Liver (tissue), 9 donors: ENCODE measurements around the gene GPR183. TPM values are rescaled to one million over a fixed set of nuclear protein-coding genes. Genes with fewer than 3 reads are reported as not detected.

Source experiments
- DNase-seq: peaks from one replicate; pipeline ENCODE4 v3.0.0-alpha.2; 2017; ENCODE audit warnings: low spot score
- H3K27ac ChIP-seq, 2 donors: one replicate each; pipeline ENCODE4 v1.7.0; 2013; ENCODE audit warnings: inconsistent platforms in 2 of 2, low read length in 2 of 2, control low read depth in 1 of 2, low read depth in 1 of 2, mild to moderate bottlenecking in 1 of 2
- H3K27me3 ChIP-seq, 4 donors: one replicate each; pipeline versions ENCODE4 v1.6.1 to v1.7.0; 2013; ENCODE audit warnings: low read length in 3 of 4, inconsistent platforms in 1 of 4, mild to moderate bottlenecking in 1 of 4, moderate library complexity in 1 of 4; ENCODE audit not compliant: control insufficient read depth in 4 of 4, insufficient read depth in 4 of 4
- H3K36me3 ChIP-seq, 4 donors: one replicate each; pipeline versions ENCODE4 v1.6.1 to v1.7.0; 2013; ENCODE audit warnings: low read length in 3 of 4, mild to moderate bottlenecking in 3 of 4, low read depth in 1 of 4, moderate library complexity in 1 of 4; ENCODE audit not compliant: control insufficient read depth in 4 of 4, insufficient read depth in 3 of 4
- H3K4me1 ChIP-seq, 4 donors: one replicate each; pipeline versions ENCODE4 v1.6.1 to v1.7.0; 2013; ENCODE audit warnings: low read length in 3 of 4, mild to moderate bottlenecking in 3 of 4, moderate library complexity in 1 of 4; ENCODE audit not compliant: control insufficient read depth in 4 of 4, insufficient read depth in 4 of 4
- H3K4me3 ChIP-seq, 3 donors: one replicate each; pipeline versions ENCODE4 v1.6.1 to v1.7.0; 2013; ENCODE audit warnings: low read length in 3 of 3, control low read depth in 1 of 3, low read depth in 1 of 3, mild to moderate bottlenecking in 1 of 3
- H3K9ac ChIP-seq, 2 donors: one replicate each; pipeline ENCODE4 v1.7.0; 2013; ENCODE audit warnings: low read length in 2 of 2, mild to moderate bottlenecking in 2 of 2, moderate library complexity in 2 of 2, control low read depth in 1 of 2, low read depth in 1 of 2
- H3K9me3 ChIP-seq, 4 donors: one replicate each; pipeline versions ENCODE4 v1.6.1 to v1.7.0; 2013; ENCODE audit warnings: low read length in 3 of 4; ENCODE audit not compliant: control insufficient read depth in 4 of 4
- ATF3 ChIP-seq: IDR thresholded peaks from 2 replicates; pipeline ENCODE4 v1.6.1; 2016; ENCODE audit warnings: antibody characterized with exemption
- CTCF ChIP-seq: fragments of 150-350 bp; IDR thresholded peaks from 2 replicates; pipeline ENCODE4 v1.5.1; 2017; ENCODE audit warnings: improper control_type of control experiment, low read depth, low read length; ENCODE audit not compliant: missing input control
- EGR1 ChIP-seq, 2 donors: IDR thresholded peaks; 2 replicates each; pipeline ENCODE4 v1.6.1; 2016 to 2018; ENCODE audit warnings: antibody characterized with exemption in 2 of 2, low read depth in 2 of 2
- FOXA1 ChIP-seq: IDR thresholded peaks from 2 replicates; pipeline ENCODE4 v1.6.1; 2016; ENCODE audit warnings: antibody characterized with exemption
- FOXA2 ChIP-seq: IDR thresholded peaks from 2 replicates; pipeline ENCODE4 v1.6.1; 2016; ENCODE audit warnings: antibody characterized with exemption
- GABPA ChIP-seq, 2 donors: IDR thresholded peaks in 1 of 2; conservative IDR thresholded peaks in 1 of 2; 2 replicates each; pipeline ENCODE4 v1.6.1; 2016; ENCODE audit warnings: antibody characterized with exemption in 2 of 2, mild to moderate bottlenecking in 1 of 2, moderate library complexity in 1 of 2
- HNF4A ChIP-seq, 2 donors: conservative IDR thresholded peaks; 2 replicates each; pipeline ENCODE4 v1.6.1; 2016; ENCODE audit warnings: antibody characterized with exemption in 2 of 2, mild to moderate bottlenecking in 2 of 2
- HNF4G ChIP-seq: IDR thresholded peaks from 2 replicates; pipeline ENCODE4 v1.6.1; 2016; ENCODE audit warnings: antibody characterized with exemption
- JUND ChIP-seq, 2 donors: IDR thresholded peaks; 2 replicates each; pipeline ENCODE4 v1.6.1; 2016; ENCODE audit warnings: antibody characterized with exemption in 2 of 2
- MAX ChIP-seq: IDR thresholded peaks from 2 replicates; pipeline ENCODE4 v1.6.1; 2016; ENCODE audit warnings: antibody characterized with exemption
- NR2F2 ChIP-seq: IDR thresholded peaks from 2 replicates; pipeline ENCODE4 v1.6.1; 2016; ENCODE audit warnings: antibody characterized with exemption
- RAD21 ChIP-seq, 2 donors: IDR thresholded peaks; 2 replicates each; pipeline ENCODE4 v1.6.1; 2016; ENCODE audit warnings: antibody characterized with exemption in 2 of 2, mild to moderate bottlenecking in 2 of 2
- REST ChIP-seq: IDR thresholded peaks from 2 replicates; pipeline ENCODE4 v1.6.1; 2016; ENCODE audit warnings: antibody characterized with exemption, mild to moderate bottlenecking
- RXRA ChIP-seq, 2 donors: IDR thresholded peaks; 2 replicates each; pipeline ENCODE4 v1.6.1; 2017 to 2018; ENCODE audit warnings: antibody characterized with exemption in 2 of 2, mild to moderate bottlenecking in 1 of 2
- SP1 ChIP-seq: IDR thresholded peaks from 2 replicates; pipeline ENCODE4 v1.6.1; 2018; ENCODE audit warnings: antibody characterized with exemption, mild to moderate bottlenecking
- TAF1 ChIP-seq: conservative IDR thresholded peaks from 2 replicates; pipeline ENCODE4 v1.6.1; 2016; ENCODE audit warnings: antibody characterized with exemption, mild to moderate bottlenecking
- YY1 ChIP-seq: IDR thresholded peaks from 2 replicates; pipeline ENCODE4 v1.6.1; 2016; ENCODE audit warnings: antibody characterized with exemption, mild to moderate bottlenecking
- ZBTB33 ChIP-seq: IDR thresholded peaks from 2 replicates; pipeline ENCODE4 v1.6.1; 2016; ENCODE audit warnings: antibody characterized with exemption
- WGBS: extraction: QIAGEN DNeasy Blood & Tissue Kit; methylation state at CpG from one replicate; pipeline ENCODE4 v1.1.7; 2013; 5-methylcytosine and 5-hydroxymethylcytosine counted together
- polyA plus RNA-seq, 2 donors: library from polyadenylated mRNA; stranded (reverse) in 1 of 2; unstranded in 1 of 2; fragments of 200-250 nt in 1 of 2; fragments of >200 nt in 1 of 2; fragmentation: Nextera tagmentation in 1 of 2; extraction: Ambion mirVana in 1 of 2; gene quantifications; one replicate each; pipeline versions ENCODE4 v1.2.1 to v1.2.3, GENCODE V29; 2013 to 2015
- total RNA-seq, 2 donors: library from RNA; depleted of rRNA; stranded (reverse); fragments of >200 nt; gene quantifications; one replicate each; pipeline ENCODE4 v1.2.3, GENCODE V29; 2014
- donor health status: healthy.
- donor health status: healthy.
- donor health status: healthy.
- donor health status: healthy.
- donor health status: healthy.

Gene GPR183
- total and polyA plus RNA-seq, 4 donors: 0.89 to 4.3 (median 2.9) TPM

GRCh38 chr13:99273128-99273527 lies 34.1 kb downstream of the GPR183 start:
- no peaks in the 10 kb centered on the region for H3K27me3 ChIP-seq
- no peak for TF ChIP-seq REST
- TF ChIP-seq RXRA (IDR thresholded peaks at IDR 0.05): no peak
- no peak for TF ChIP-seq ATF3
- no peak for TF ChIP-seq FOXA2
- no peak for TF ChIP-seq JUND (IDR thresholded peaks at IDR 0.05)
- no peak for TF ChIP-seq CTCF
- no peak for TF ChIP-seq SP1
- no peak for TF ChIP-seq NR2F2
- TF ChIP-seq HNF4G: no peak
- TF ChIP-seq YY1: no peak
- TF ChIP-seq GABPA (IDR thresholded peaks at IDR 0.05 in 1 of 2, conservative IDR thresholded peaks at IDR 0.05 in 1 of 2): no peak
- TF ChIP-seq EGR1 (IDR thresholded peaks at IDR 0.05; ENCODE audit: low read depth in 2 of 2): no peak
- no peak for TF ChIP-seq ZBTB33
- no peak for TF ChIP-seq MAX
- WGBS: 96% methylated on average over 2 of the region's 2 CpGs
- no peak overlapping the region for H3K4me3 ChIP-seq
- peaks cover 0 to 3% (median 0%) of the 10 kb centered on the region in 4 donors for H3K9me3 ChIP-seq
- H3K9ac ChIP-seq: no peak overlapping the region
- no peak for DNase-seq
- H3K27ac ChIP-seq: no peak overlapping the region
- H3K4me1 ChIP-seq: peaks cover 0 to 11% (median 3%) of the 10 kb centered on the region in 4 donors
- H3K36me3 ChIP-seq: peaks cover 0 to 2% (median under 1%) of the 10 kb centered on the region in 4 donors

GRCh38 chr13:99272481-99272880 lies 34.7 kb downstream of the GPR183 start:
- Histone ChIP-seq H3K4me3 (no peak overlapping the region), H3K36me3 (peaks cover 0 to 4% (median 3%) of the 10 kb centered on the region in 4 donors), H3K9me3 (peaks cover 0 to 3% (median 0%) of the 10 kb centered on the region in 4 donors), H3K27ac (no peak overlapping the region), H3K9ac (no peak overlapping the region), H3K4me1 (peaks cover 0 to 4% (median 2%) of the 10 kb centered on the region in 4 donors), H3K27me3 (no peaks in the 10 kb centered on the region)
- no peak for DNase-seq
- 98% methylated on average over 2 of the region's 2 CpGs for WGBS
- TF ChIP-seq TAF1: no peak
- no peak for TF ChIP-seq CTCF
- no peak for TF ChIP-seq NR2F2
- no peak for TF ChIP-seq HNF4G
- TF ChIP-seq ATF3: no peak
- no peak for TF ChIP-seq EGR1 (IDR thresholded peaks at IDR 0.05; ENCODE audit: low read depth in 2 of 2)
- no peak for TF ChIP-seq GABPA (IDR thresholded peaks at IDR 0.05 in 1 of 2, conservative IDR thresholded peaks at IDR 0.05 in 1 of 2)
- TF ChIP-seq HNF4A (conservative IDR thresholded peaks at IDR 0.05): no peak
- TF ChIP-seq FOXA2: no peak
- no peak for TF ChIP-seq RXRA (IDR thresholded peaks at IDR 0.05)
- no peak for TF ChIP-seq RAD21 (IDR thresholded peaks at IDR 0.05)
- TF ChIP-seq JUND (IDR thresholded peaks at IDR 0.05): no peak
- TF ChIP-seq ZBTB33: no peak
- no peak for TF ChIP-seq MAX
- TF ChIP-seq YY1: no peak
- TF ChIP-seq SP1: no peak
- TF ChIP-seq FOXA1: no peak
